Trophoblast cell (in vitro differentiated cells and primary cell): ENCODE measurements around the gene HECW1.

Experiments used
- DNase-seq, 2 donors: peaks; one replicate each; pipeline ENCODE4 v3.0.0-alpha.2; 2016
- H2AFZ ChIP-seq: 2 replicates; pipeline ENCODE4 v1.6.1; 2013; ENCODE audit warnings: low read length, moderate library complexity, mild to moderate bottlenecking; ENCODE audit not compliant: insufficient read depth, poor library complexity
- H2AK5ac ChIP-seq: 2 replicates; pipeline ENCODE4 v1.6.1; 2013; ENCODE audit warnings: mild to moderate bottlenecking, low read length
- H2BK120ac ChIP-seq: 2 replicates; pipeline ENCODE4 v1.6.1; 2013; ENCODE audit warnings: low read length, mild to moderate bottlenecking, moderate library complexity; ENCODE audit not compliant: insufficient read depth, poor library complexity
- H2BK12ac ChIP-seq: 2 replicates; pipeline ENCODE4 v1.6.1; 2013; ENCODE audit warnings: mild to moderate bottlenecking, low read length, moderate library complexity
- H2BK5ac ChIP-seq: 2 replicates; pipeline ENCODE4 v1.6.1; 2013; ENCODE audit warnings: low read length, low read depth, moderate library complexity, mild to moderate bottlenecking; ENCODE audit not compliant: poor library complexity
- H3K14ac ChIP-seq: 2 replicates; pipeline ENCODE4 v1.6.1; 2013; ENCODE audit warnings: mild to moderate bottlenecking, low read length
- H3K18ac ChIP-seq: 2 replicates; pipeline ENCODE4 v1.6.1; 2013; ENCODE audit warnings: mild to moderate bottlenecking, low read length
- H3K23ac ChIP-seq: 2 replicates; pipeline ENCODE4 v1.6.1; 2013; ENCODE audit warnings: low read length
- H3K27ac ChIP-seq: 2 replicates; pipeline ENCODE4 v1.5.1; 2013; ENCODE audit warnings: low read depth, mild to moderate bottlenecking, inconsistent platforms, low read length, moderate library complexity
- H3K27me3 ChIP-seq: 2 replicates; pipeline ENCODE4 v1.6.1; 2013; ENCODE audit warnings: inconsistent platforms, mild to moderate bottlenecking, low read length, moderate library complexity; ENCODE audit not compliant: insufficient read depth
- H3K36me3 ChIP-seq, 2 experiments: 1 replicate in 1 of 2; 2 replicates in 1 of 2; pipeline ENCODE4 v1.6.1; 2013; ENCODE audit warnings: low read length in 2 of 2, mild to moderate bottlenecking in 2 of 2, moderate library complexity in 1 of 2; ENCODE audit not compliant: insufficient read depth in 2 of 2, control insufficient read depth in 1 of 2
- H3K4ac ChIP-seq: 2 replicates; pipeline ENCODE4 v1.6.1; 2013; ENCODE audit warnings: low read depth, mild to moderate bottlenecking, low read length, moderate library complexity
- H3K4me1 ChIP-seq, 2 experiments: 1 replicate in 1 of 2; 2 replicates in 1 of 2; pipeline ENCODE4 v1.6.1; 2013; ENCODE audit warnings: low read length in 2 of 2, mild to moderate bottlenecking in 2 of 2, moderate library complexity in 1 of 2; ENCODE audit not compliant: insufficient read depth in 2 of 2, control insufficient read depth in 1 of 2
- H3K4me2 ChIP-seq: 2 replicates; pipeline ENCODE4 v1.6.1; 2013; ENCODE audit warnings: inconsistent platforms, mild to moderate bottlenecking, low read length, moderate library complexity
- H3K4me3 ChIP-seq: 2 replicates; pipeline ENCODE4 v1.5.1; 2013; ENCODE audit warnings: mild to moderate bottlenecking, low read depth, low read length, inconsistent platforms
- H3K79me1 ChIP-seq: one replicate; pipeline ENCODE4 v1.6.1; 2013; ENCODE audit warnings: low read length
- H3K79me2 ChIP-seq: 2 replicates; pipeline ENCODE4 v1.6.1; 2013; ENCODE audit warnings: low read length, mild to moderate bottlenecking; ENCODE audit not compliant: control insufficient read depth, insufficient read depth, poor library complexity
- H3K9ac ChIP-seq: 2 replicates; pipeline ENCODE4 v1.6.1; 2013; ENCODE audit warnings: mild to moderate bottlenecking, low read length
- H3K9me3 ChIP-seq: 2 replicates; pipeline ENCODE4 v1.6.1; 2013; ENCODE audit warnings: low read depth, mild to moderate bottlenecking, control low read depth, inconsistent platforms, low read length; ENCODE audit not compliant: insufficient read depth
- H4K12ac ChIP-seq: 2 replicates; pipeline ENCODE4 v1.6.1; 2013; ENCODE audit warnings: low read depth, mild to moderate bottlenecking, low read length, moderate library complexity
- H4K8ac ChIP-seq: 2 replicates; pipeline ENCODE4 v1.6.1; 2013; ENCODE audit warnings: low read depth, mild to moderate bottlenecking, low read length, moderate library complexity
- H4K91ac ChIP-seq: one replicate; pipeline ENCODE4 v1.6.1; 2013; ENCODE audit warnings: low read depth, mild to moderate bottlenecking, low read length, moderate library complexity
- WGBS: extraction: QIAGEN DNeasy Blood & Tissue Kit; methylation state at CpG from one replicate; pipeline ENCODE4 v1.1.7; 2013; ENCODE audit warnings: missing lambda C conversion rate; ENCODE audit not compliant: insufficient read length, insufficient coverage; ENCODE audit errors: extremely low coverage; 5-methylcytosine and 5-hydroxymethylcytosine counted together

HECW1 gene

DNA sequence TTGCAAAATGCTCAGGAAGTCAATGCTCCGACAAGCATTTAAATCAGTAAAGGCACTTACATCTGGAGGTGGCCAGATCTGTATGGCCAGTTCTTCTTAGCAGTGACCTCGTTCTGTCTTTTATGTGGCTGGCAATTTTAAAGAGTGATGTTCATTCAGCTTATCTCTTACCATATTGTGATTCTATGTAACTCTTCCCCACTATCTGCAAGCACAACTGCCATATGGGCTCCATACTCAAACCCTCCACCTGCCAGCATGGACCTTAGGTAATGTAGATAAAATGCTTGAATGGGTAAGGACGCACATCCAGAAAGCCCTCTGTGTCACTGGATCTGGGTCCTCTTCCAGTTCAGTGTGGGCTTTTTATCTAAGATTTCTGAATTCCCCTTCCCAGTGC lies 428.0 kb downstream of the HECW1 start:
- no peaks in the 10 kb centered on the region for H3K36me3 ChIP-seq
- no peak overlapping the region for H3K4me3 ChIP-seq
- H4K12ac ChIP-seq, result no peak overlapping the region
- no peak overlapping the region for H3K14ac ChIP-seq
- H4K8ac ChIP-seq, result no peak overlapping the region
- no peak overlapping the region for H3K4me2 ChIP-seq
- no peaks in the 10 kb centered on the region for H3K79me2 ChIP-seq
- H3K9ac ChIP-seq, result no peak overlapping the region
- H3K27ac ChIP-seq, result no peak overlapping the region
- H2AK5ac ChIP-seq, result no peak overlapping the region
- no peak for DNase-seq
- H3K4me1 ChIP-seq, result no peaks in the 10 kb centered on the region
- H2BK5ac ChIP-seq, result no peak overlapping the region
- no peak overlapping the region for H3K18ac ChIP-seq
- H3K27me3 ChIP-seq, result no peaks in the 10 kb centered on the region
- no peak overlapping the region for H3K23ac ChIP-seq
- no peak overlapping the region for H2BK12ac ChIP-seq
- H2BK120ac ChIP-seq, result no peak overlapping the region
- no CpG with 5 or more reads among the region's 3 CpGs for WGBS
- H3K9me3 ChIP-seq, result no peaks in the 10 kb centered on the region
- no peaks in the 10 kb centered on the region for H3K79me1 ChIP-seq
- H2AFZ ChIP-seq, result no peak overlapping the region
- no peak overlapping the region for H4K91ac ChIP-seq
- no peak overlapping the region for H3K4ac ChIP-seq

GRCh38 chr7:43542716-43543115 lies 430.3 kb downstream of the HECW1 start:
- Histone ChIP-seq H3K9ac (no peak overlapping the region), H2BK5ac (no peak overlapping the region), H3K4me1 (no peaks in the 10 kb centered on the region), H3K4me2 (no peak overlapping the region), H3K27me3 (no peaks in the 10 kb centered on the region), H2AK5ac (no peak overlapping the region), H3K4me3 (no peak overlapping the region), H3K79me2 (no peaks in the 10 kb centered on the region), H4K12ac (no peak overlapping the region), H3K79me1 (no peaks in the 10 kb centered on the region), H2BK12ac (no peak overlapping the region), H2BK120ac (no peak overlapping the region), H3K18ac (no peak overlapping the region), H3K14ac (no peak overlapping the region), H3K36me3 (no peaks in the 10 kb centered on the region), H3K23ac (no peak overlapping the region), H3K4ac (no peak overlapping the region), H3K9me3 (no peaks in the 10 kb centered on the region), H3K27ac (no peak overlapping the region), H4K8ac (no peak overlapping the region), H4K91ac (no peak overlapping the region), H2AFZ (no peak overlapping the region)
- no CpG with 5 or more reads among the region's 5 CpGs for WGBS
- peak in 1 of 2 donors; percentile 60 for DNase-seq

- Histone ChIP-seq H2AK5ac (no peak overlapping the region), H3K9ac (no peak overlapping the region), H3K79me1 (no peaks in the 10 kb centered on the region), H3K36me3 (no peaks in the 10 kb centered on the region), H2AFZ (no peak overlapping the region), H3K4ac (no peak overlapping the region), H3K14ac (no peak overlapping the region), H4K91ac (no peak overlapping the region), H3K4me2 (no peak overlapping the region), H3K18ac (no peak overlapping the region), H3K27me3 (no peaks in the 10 kb centered on the region), H3K23ac (no peak overlapping the region), H2BK120ac (no peak overlapping the region), H2BK5ac (no peak overlapping the region), H3K79me2 (no peaks in the 10 kb centered on the region), H2BK12ac (no peak overlapping the region), H3K9me3 (no peaks in the 10 kb centered on the region), H4K12ac (no peak overlapping the region), H3K27ac (no peak overlapping the region), H3K4me1 (no peaks in the 10 kb centered on the region), H4K8ac (no peak overlapping the region), H3K4me3 (no peak overlapping the region)
- no peak for DNase-seq
Measured at GRCh38 chr7:43546231-43546630, 433.8 kb downstream of the HECW1 start.

DNA sequence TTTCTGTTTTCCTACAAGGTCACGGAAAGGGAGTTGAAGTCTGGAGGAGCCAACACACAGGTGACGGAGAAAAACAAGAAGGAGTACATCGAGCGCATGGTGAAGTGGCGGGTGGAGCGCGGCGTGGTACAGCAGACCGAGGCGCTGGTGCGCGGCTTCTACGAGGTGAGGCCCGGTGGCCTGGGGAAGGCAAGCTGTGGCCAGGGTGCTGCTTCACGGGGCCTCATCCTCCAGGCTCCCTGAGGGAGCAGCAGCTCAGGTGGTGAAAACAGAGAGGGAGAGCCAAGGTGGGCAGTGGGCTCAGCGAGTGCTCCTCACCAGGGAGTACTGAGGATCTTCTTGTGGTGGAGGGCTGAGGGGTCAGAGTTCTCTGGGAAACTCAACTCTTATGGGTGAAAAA lies 438.0 kb downstream of the HECW1 start:
- H3K4me1 ChIP-seq, result no peaks in the 10 kb centered on the region
- no peaks in the 10 kb centered on the region for H3K36me3 ChIP-seq
- no peak overlapping the region for H4K8ac ChIP-seq
- no peak overlapping the region for H2AFZ ChIP-seq
- no CpG with 5 or more reads among the region's 16 CpGs for WGBS
- H3K14ac ChIP-seq, result no peak overlapping the region
- H2BK5ac ChIP-seq, result no peak overlapping the region
- H3K4me2 ChIP-seq, result no peak overlapping the region
- H3K4me3 ChIP-seq, result no peak overlapping the region
- no peaks in the 10 kb centered on the region for H3K27me3 ChIP-seq
- no peaks in the 10 kb centered on the region for H3K79me1 ChIP-seq
- H2BK120ac ChIP-seq, result no peak overlapping the region
- H3K18ac ChIP-seq, result no peak overlapping the region
- no peak overlapping the region for H4K91ac ChIP-seq
- H3K79me2 ChIP-seq, result no peaks in the 10 kb centered on the region
- no peak for DNase-seq
- no peak overlapping the region for H3K9ac ChIP-seq
- H3K4ac ChIP-seq, result no peak overlapping the region
- H3K23ac ChIP-seq, result no peak overlapping the region
- no peak overlapping the region for H2BK12ac ChIP-seq
- no peak overlapping the region for H4K12ac ChIP-seq
- H2AK5ac ChIP-seq, result no peak overlapping the region
- no peak overlapping the region for H3K27ac ChIP-seq
- no peaks in the 10 kb centered on the region for H3K9me3 ChIP-seq

DNA sequence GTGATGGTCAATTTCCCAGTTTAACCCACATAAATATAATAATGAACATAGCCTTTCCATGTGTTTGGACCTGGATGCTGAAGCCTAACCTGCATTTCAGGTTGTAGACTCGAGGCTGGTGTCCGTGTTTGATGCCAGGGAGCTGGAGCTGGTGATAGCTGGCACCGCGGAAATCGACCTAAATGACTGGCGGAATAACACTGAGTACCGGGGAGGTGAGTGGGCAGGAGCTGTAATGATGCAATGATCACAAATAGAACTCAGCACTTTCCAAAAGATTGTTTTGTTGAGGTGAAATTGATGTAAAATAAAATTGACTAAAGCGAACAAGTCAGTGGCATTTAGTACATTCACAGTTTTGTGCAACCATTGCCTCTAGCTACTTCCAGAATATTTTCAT lies 439.7 kb downstream of the HECW1 start:
- no CpG with 5 or more reads among the region's 8 CpGs for WGBS
- Histone ChIP-seq H3K27me3 (no peaks in the 10 kb centered on the region), H3K14ac (no peak overlapping the region), H2BK120ac (no peak overlapping the region), H2AK5ac (no peak overlapping the region), H3K4me1 (no peaks in the 10 kb centered on the region), H3K79me1 (no peaks in the 10 kb centered on the region), H3K4me2 (no peak overlapping the region), H3K18ac (no peak overlapping the region), H3K9me3 (no peaks in the 10 kb centered on the region), H4K91ac (no peak overlapping the region), H3K27ac (no peak overlapping the region), H2BK12ac (no peak overlapping the region), H3K36me3 (no peaks in the 10 kb centered on the region), H3K4ac (no peak overlapping the region), H3K4me3 (no peak overlapping the region), H4K8ac (no peak overlapping the region), H4K12ac (no peak overlapping the region), H3K23ac (no peak overlapping the region), H2BK5ac (no peak overlapping the region), H3K9ac (no peak overlapping the region), H3K79me2 (no peaks in the 10 kb centered on the region), H2AFZ (no peak overlapping the region)
- DNase-seq, result no peak
